COR-L47 (cell line): ENCODE results near the gene HSF5.

Experiments
- DNase-seq: peaks from one replicate; lab custom pipeline; 2025; lab: John Stamatoyannopoulos, UW

Gene HSF5, protein sequence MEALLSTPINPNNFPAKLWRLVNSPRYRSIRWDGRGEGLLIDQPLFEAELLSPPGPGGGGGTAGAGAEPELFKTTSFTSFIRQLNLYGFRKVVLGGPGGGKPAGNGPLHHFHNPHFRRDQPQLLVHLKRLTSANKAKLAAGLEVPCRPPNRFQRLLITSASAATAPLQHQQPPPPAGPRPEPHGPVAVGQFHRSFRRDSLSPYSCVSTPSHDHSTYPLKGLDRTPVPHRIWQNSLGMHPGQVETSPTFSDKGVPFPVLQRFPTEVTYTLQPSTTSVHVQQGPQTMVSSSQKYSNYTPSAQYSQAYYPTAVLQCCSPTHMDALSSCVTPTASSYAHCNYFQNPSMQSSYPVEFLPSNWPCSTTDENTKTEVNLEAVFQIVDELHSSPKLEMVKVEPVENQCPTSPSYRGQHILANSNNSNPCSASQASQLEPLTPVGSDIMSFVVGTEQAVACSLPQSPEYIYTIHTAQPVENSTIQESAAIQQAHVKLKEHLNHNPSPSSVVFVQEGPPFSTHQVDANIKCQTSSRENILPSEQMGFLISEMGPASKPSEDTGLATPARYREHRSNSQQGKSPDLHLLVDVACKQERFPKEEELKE

DNA sequence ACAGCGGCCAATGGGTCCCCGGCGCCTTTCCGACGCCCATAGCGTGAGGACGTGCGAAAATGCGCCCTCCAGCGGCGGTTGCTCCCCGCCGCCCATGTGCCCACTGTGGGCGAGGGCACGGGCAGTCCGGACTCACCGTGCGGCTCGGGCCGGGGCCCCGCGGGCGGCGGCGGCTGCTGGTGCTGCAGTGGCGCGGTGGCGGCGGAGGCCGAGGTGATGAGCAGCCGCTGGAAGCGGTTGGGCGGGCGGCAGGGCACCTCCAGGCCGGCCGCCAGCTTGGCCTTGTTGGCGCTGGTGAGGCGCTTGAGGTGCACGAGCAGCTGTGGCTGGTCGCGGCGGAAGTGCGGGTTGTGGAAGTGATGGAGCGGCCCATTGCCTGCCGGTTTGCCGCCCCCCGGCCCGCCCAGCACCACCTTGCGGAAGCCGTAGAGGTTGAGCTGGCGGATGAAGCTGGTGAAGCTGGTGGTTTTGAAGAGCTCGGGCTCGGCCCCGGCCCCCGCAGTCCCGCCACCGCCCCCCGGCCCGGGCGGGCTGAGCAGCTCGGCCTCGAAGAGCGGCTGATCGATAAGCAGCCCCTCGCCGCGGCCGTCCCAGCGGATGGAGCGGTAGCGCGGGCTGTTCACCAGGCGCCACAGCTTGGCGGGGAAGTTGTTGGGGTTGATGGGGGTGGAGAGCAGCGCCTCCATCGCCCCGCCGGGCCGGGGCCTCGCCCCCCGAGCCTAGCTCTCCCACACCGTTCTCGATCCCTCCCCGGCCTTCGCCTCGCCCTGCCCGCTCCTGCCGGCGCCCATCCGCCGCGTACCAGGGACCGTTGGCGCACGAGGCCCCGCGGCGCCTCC, at the start of gene HSF5:
Gene HSF5, minus strand, starts transcription at position 820 of the 839 bp plus-strand sequence. Its CDS starts 134 bp downstream, at position 686.
- DNase-seq = no peak

DNA sequence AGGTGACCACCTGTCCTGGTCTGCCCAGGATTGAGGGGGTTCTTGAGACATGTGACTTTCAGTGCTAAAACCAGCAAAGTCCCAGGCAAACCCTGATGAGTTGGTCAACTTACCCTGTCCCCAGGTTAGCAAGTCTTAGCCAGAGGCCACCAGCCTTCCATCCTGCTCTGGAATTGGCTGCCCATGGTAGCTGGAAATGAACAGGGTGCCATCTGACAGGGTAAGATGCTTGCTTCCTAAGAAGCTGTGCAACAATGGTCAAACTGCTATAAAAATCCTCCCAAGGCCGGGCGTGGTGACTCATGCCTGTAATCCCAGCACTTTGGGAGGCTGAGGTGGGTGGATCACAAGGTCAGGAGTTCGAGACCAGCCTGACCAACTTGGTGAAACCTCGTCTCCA, 49.1 kb upstream of the HSF5 start:
- no peak for DNase-seq

DNA sequence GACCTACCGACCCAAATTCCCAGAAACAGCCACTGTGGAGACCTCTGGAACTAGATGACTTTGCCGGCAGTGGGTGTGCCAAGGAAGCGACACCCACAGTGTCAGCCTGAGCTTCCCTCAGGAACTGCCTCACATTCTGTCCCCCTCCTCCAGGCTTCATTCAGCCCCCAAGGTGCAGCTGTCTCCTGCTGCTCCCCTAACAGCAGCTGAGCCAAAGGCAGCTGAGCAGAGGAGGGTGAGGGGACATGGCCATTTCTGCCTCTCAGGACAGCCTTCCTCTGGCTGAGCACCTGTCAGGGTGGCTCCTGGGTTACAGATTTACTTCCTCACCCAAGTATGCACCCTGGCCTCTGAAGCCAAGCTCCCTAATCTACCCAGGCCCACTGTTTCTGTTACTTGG, 48.3 kb upstream of the HSF5 start:
- DNase-seq = no peak

DNA sequence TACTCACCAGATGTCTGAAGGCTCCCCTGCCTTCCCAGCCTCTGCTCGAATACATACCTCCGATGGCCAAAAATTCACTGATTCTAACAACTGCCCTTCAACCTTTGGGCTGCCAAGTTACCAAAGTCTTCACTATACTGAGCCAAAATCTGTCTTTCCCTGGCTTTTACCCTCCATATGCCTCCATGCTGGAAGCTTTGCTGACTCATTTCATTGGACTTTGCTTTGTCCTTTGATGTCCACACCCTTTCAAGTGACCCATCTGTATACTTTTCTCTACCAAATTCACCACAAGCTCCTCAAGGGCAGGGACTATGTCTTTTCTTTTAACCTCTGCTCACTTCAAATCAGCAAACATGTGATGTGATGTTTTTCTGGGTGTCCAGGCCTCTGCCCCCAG, 47.2 kb upstream of the HSF5 start:
- no peak for DNase-seq

DNA sequence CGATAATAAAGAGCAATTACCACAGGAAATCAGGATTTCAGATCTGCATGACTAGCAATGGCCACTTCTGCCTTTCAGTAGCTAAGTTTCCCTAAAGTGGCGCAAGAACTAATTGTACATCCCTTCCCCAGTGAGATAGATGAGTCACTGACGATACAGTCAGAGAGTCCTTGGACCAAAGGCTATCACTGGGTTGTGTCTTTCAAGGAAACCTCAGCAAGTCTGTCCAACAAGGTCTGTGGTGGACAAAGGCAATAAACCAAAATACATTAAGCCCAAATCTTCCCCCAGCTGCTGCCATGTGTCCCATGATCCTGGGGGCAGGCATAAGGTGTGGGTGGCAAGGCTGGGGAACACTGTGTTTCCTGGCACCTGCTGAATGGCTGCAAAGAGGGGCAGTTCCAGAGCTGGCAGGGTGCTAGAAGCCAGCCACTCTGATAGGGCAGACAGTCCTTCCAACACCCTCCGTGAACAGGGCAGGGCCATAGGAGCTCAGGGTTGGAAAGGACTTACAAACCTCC, 46.8 kb upstream of the HSF5 start:
- DNase-seq = no peak

DNA sequence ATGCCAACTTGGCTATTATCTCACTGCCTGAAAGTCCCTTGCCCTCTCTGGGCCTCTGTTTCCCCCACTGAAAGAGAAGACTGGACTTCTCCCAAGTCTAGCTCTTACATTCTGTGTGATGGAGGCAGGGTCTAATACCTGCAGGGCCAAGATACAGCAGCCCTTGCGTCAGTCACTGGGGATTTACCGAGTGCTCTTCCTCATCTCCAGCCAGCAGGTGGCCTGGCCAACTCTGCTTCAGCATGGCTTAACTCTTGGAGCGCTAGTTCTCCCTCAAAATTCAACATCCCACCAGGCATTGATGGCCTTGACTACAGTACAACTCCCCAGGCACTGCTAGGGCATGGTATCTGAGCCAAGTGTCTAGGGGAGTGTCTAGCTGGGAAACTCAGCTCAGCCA, 46.1 kb upstream of the HSF5 start:
- DNase-seq = no peak

DNA sequence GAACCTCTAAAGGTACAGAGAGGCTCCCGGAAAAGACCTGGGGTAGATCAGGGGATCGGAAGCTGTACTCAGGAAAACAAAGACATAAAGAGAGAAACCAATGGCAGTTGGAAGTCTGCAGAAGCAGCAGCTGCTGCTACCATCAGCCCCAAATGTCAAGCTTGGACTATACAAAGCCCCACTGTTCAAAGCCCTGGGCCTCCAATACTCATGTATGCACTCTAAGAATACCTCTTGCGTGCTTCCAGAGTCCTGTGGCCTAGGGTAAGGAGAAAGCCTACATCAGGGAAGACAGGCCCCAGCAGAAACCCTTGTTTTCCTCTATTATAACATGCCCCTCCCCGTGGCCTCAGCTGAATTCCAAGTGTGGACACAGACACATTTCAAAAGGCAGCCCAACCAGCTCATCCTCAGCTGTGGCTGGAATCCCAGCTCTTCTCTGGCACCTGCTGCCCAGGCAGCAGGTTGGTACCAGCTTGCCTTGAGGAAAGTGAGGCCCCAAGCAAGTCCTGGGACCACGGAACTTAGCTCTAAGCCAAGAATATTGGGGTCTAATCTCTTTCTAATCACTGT, 45.5 kb upstream of the HSF5 start:
- no peak for DNase-seq

DNA sequence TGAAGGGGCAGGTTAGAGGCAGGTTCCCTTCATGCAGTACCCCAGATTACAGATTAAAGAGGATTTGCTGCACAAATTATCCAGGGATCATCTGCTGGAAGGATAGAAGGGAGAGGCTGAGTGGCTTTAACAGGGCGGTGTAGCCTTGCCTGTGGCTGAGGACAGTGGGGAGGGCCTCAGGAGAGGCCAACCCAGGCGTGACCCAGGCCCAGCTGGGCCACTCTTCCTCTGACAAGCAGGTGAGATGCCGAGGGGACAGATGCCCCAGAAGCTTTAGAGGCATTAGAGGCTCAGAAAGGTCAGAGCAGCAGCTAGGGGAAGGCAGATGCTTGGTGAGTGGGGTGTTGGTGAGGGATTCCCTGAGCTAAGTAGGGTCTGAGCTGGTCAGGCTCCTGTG, 44.3 kb upstream of the HSF5 start:
- DNase-seq = no peak

DNA sequence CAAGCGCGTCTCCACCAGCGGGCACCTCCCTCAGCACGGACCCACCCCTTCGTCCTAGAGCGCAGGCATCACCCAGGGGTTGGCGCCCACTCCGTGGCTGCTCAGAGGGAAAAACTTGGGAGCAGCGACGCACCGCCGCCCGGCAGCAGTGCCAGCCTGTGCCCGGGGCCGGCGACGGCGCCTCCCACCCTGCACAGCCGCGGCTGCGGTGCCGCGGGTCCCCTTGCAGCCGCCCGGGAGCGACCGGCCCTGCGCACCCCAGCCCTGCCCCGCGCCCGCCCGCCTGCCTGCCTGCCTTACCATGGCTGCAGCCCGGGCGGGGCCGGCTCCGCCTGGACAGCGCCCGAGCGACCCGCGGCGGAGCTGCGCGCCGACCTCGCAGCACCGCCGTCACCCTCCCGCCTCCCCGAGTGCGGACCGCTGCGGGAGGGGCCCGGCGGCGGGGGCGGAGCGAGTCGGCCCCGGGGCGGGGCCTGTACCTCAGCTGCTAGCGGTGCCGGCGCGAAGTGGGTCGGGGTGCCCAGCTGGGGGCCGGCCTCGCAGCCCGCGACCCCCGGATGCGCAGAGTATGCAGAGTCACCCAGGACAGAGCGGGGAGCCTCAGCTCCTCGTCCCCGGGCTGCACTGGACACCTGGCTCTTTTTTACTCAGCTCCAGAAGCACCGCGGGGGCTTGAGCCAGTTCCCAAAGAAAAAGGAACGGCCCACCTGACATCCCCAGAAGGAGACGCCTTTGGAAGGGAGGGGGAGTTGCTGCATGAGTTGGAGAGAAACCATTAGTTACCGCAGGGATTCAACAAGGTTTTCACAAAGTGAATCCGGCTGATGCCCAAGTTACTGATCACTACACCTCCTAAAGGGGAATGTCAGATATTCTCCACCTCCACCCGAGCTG, 43.7 kb upstream of the HSF5 start:
- peak; percentile 29 for DNase-seq

DNA sequence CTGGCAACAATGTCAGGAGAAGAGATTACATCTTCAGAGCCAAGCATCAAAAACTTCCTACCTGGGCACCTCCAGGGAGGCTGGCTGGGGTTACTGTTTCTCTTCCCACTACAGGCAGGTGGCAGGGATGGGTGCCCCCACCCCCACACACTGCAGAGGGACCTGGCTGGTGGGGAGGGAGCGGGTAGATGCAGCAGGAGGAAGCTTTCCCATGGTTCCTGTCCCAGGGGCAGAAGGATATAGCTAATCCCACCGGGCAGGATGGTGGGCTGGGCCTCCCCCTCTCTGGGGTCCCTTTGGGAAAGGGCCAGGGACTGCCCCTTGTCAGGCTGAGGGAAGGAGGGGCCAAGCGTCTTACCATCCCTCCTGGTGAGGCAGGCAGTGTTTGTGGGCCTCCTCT, 42.9 kb upstream of the HSF5 start:
- no peak for DNase-seq

DNA sequence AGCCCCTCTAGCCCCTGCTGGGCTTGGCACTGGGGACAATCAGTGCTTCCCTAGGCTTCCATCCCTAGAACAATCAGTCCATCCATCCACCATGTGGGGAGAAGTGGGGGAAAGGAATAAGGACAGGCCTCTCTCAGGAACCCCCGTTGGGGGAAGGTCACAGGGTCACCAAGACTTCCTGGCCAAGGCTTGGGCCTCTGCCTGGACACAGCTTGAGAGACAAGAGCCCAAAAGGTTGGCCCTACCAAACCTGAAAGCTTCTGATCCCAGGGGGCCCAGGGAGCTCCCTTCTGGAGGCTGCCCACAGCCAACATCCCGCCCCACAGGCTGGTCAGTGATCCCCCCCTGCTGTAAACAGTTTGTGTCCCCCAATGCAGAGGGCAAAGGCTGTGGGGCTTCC, 42.4 kb upstream of the HSF5 start:
- no peak for DNase-seq

DNA sequence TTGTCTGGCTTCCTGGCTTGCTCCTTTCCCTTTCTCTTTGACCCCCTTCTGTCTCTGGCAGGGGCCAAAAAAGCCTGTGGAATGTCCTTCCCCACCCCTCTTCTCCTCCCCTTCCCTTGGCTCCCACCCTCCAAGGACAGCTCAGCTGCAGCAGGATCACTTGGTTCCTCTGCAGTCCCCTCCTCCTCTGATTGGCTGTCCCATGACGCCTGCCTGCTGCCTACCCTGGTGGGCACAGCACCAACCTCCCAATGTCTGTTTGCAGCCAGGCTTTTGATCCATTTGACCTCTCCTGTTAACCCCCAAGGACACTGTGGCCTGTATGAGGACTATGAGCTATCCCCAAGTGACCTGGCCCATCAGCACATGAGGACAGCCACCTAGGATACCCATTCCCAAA, 41.1 kb upstream of the HSF5 start:
- no peak for DNase-seq

DNA sequence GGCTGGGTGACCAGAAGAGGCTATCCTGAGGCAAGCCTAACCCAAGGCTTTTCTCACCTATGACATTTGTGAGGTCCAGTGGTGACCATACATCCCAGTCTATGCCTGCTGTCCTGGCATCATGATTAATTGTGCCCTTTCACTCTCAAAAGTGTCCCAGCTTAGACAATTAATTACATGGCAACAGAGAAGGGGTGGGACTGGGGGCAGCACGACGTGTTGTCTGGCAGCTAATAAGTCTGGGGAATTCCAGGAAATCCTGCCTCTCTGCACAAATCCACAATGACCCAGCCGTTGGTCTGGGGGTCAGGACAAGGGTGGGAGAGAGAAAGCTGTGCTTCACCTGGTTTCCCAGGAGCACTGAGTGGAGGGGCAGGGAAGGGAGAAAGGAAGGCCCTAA, 40.2 kb upstream of the HSF5 start:
- DNase-seq = no peak

DNA sequence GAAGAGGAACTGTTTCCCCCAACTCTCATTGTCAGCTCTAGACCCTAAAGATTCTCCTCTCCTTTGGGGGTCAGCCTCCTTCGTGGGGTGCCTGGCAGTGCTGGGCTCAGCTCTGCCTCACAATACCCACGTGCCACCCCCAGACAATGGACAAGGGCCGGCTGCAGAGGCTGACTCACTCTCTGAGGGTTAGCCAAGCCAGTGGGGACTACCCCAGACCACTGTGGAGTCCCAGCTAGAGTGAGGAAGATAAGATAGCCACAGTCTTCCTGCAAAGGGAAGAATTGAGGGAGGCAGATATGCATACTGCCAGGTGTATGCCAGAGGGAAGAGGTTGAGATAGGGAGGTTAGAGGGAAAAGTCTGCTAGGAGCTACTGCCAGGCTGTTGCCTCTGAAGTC, 39.7 kb upstream of the HSF5 start:
- no peak for DNase-seq

DNA sequence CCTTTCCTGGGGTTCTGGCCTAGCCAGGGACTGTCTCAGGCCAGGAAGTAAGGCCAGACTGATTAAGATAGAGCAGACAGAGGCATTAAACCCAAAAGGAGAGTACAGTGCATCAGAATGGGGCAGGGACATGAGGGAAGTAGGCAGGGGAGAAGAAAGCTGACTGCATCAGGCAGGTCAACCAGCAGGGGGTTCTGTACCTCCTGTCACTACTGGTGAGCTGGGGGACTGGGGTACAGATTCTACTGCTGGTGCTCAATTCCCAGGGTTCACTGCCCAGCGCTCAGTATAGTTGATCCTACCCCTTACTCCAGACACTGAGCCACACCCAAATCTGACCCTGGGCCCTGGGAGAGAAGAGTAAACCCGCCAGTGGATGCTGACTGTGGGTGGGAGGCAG, 39.1 kb upstream of the HSF5 start:
- DNase-seq = no peak

DNA sequence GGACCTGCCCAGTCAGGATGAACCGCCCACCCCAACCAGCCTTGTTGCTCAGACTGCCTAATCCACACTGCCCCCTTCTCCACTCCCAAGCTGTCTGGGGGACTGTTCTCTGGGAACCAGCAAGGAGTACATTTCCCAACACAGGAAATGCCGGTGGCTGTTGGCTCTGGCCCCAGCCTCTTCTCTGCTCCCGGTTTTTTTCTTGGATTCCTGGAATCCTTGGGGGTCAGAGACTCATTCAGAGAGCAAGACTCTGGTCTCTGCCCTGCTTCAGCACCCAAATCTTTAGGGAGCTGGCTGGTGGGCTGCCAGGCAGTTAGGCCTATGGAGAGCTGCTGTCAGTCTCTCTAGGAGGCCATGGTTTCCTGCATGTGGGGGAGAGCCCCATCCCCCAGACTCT, 37.0 kb upstream of the HSF5 start:
- no peak for DNase-seq

DNA sequence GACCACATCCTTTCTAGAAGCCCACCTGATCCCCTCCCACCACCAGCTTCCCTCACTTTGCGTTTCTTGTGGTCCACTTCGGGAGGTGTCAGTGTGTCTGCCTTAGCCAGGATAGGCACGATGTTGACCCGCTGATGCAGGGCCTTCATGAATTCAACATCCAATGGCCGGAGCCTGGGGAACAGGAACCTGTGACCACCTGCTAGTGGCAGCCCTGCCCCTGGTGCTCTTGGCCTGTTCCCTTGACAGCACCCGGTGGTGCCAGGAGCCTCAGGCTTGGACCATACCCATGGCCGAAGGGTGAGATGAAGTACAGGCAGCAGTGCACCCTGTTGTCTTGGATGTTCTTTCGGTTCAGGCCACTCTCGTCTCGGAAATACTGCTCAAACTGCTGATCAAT, 33.5 kb upstream of the HSF5 start:
- DNase-seq = no peak

DNA sequence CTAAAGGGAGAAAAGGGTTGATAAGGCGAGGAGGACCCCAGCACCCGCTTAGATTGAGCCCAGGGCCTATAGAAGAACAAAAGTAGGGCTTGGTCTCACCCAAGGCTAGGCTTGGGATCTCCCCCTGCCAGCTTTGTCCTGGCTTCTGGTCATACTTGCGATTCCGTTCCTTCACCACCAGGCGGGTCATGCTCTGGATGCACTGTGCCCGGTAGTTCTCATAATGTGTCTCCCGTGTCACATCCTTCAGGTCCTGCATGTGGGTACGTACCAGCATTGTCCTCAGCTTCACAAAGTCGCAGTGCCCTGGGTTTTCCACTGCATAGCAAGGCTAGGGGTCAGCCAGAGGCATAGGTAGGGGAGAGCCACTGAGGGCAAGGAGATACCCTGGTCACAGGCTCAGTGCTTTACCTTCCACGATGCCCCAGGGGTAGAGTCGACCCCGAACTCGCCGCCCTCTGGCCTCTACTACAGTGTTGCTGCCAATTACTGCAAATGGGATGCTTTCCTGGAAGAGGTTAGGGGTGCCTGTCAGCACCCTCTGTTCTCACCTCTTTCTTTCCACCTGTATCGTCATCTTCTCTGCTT, 32.7 kb upstream of the HSF5 start:
- DNase-seq = no peak

DNA sequence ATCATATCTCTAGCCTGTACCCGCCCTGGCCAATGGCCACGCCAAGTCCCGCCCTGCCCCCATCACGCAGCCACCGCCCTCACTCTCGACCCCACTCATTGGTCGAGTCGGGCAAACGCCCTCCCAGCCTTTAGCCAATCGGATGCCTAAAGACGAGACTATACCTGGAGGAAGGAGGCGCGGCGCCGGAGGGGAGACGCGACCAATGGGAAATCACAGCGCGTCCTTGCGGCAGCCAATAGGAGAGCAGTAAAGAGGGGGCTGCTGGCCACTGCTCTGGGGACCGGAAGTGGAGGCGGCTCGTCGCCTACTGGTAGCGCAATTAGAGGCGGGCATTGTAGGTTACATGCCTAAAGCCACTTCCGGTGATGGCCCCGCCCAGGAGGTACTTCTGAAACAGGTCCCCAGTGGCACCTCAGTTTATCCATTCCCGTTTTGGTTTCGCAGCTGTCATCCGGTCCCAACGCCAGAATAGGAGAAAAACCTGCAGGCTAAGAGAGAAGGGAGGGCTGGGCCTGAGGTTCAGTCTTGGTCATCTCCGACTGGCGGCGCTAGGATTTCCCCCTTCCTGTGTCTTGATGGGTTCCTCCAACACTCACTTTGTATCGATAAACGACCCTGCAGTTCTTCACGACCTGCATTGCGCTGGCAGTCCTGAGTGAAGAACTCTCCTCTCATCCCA, 29.9 kb upstream of the HSF5 start:
- peak; percentile 100 for DNase-seq

DNA sequence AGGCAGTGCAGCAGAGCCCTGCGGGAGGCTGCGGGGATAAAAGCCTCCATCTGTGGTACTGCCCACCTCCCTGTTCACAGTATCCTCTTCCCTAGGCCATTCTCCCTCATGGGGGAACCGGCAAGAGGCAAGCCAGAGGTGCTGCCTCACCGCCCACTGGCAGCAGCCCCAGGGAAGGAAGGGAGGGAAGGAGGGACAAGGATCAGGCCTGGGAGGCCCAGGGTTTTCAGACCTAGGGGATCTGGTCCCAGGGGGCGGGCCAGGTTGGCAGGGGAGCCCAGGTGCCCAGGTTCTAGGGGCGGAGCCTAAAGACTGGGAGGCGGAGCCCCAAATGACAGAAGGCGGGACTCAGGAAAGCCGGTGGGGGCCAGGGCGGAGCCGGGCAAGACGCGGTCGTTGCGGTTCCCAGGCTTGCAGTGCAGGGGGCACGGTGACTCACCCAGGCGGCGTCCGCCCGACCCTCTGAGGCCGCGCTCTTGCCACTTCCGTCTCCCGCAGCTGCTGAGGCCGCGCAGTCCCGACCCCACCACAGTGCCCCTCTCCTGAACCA, 29.2 kb upstream of the HSF5 start:
- DNase-seq = no peak
